CD4-positive, alpha-beta T cell treated with Interleukin-15 for 4 hours (primary cell): ENCODE measurements around the gene NMNAT3.
"Not testable (repeated sequence)": the region's sequence is repeated elsewhere in the genome, so short reads cannot be mapped to it uniquely, and the experiment has no call there.

ENCODE experiments used
- DNase-seq: peaks from one replicate; pipeline ENCODE4 v3.0.0-alpha.2; 2020; ENCODE audit warnings: low spot score

The NMNAT3 gene

DNA sequence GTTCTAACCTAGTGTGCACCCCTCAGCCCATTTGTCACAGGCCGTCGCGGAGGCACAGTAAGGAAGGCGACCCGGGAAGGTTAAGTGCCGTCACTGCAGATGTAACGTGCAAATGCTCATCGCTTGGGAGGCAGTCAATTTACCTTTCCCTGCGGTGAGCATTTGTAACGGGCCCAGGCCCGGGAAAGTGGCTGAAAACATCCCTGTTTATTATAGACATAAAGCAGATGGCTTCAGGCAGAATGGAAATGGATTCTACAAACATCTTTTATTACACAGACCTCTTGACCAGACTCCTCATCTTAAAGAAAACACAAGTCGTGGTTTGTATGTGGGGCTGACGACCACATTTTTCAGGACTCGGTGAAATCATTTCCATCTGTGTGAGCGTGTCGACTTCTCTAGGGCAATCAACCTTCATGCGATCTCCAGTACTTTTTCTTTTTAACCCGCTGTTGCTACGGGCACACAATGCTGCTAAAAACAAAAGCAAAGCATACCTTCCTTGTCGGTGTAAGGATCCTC lies 43.6 kb downstream of the NMNAT3 start:
- DNase-seq: no peak

- DNase-seq: no peak
These were observed 44.3 kb downstream of the NMNAT3 start for GRCh38 chr3:139633511-139633910.

DNA sequence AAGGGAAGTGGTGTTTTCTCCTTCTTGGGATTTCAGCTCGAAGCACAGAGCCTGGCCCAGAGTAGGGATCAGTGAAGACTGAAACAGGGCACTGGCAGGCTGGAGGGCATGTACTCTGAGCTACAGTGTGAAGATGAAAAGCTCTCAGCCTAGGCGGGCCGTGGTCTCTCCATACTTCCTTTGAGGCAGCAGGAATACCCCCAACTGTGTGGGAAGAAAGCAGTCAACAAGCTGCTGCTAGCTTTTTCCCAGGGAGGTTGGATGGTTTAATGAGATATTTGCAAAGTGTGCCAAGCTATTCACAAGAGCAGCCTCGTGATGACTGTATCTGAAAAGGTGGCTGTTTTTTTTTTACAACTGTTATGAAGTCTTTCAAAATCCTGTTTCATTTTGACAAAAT lies 47.2 kb downstream of the NMNAT3 start:
- DNase-seq: no peak

DNA sequence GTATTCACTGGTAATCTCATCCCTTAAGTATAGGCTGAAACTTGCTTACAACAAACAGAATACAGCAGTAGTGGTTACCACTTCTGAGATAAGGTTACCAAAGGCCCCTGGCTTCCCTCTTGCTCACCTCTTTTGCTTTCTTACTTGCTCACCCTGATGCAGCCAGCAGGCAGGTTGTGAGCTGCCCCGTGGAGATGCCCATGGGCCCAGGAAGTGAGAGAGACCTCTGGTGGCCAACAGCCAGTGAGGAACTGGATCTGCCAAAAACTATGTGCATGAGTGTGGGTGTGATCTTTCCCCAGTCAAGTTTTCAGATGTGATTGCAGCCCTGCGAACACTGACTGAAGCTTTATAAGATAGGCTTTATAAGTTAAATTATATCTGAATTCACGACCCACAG lies 48.7 kb downstream of the NMNAT3 start:
- no peak for DNase-seq

GRCh38 chr3:139627759-139628158 lies 50.0 kb downstream of the NMNAT3 start:
- DNase-seq: no peak

- no peak for DNase-seq
These were observed 57.3 kb downstream of the NMNAT3 start for GRCh38 chr3:139620438-139620837.

GRCh38 chr3:139619484-139619883 lies 58.3 kb downstream of the NMNAT3 start:
- no peak for DNase-seq

DNA sequence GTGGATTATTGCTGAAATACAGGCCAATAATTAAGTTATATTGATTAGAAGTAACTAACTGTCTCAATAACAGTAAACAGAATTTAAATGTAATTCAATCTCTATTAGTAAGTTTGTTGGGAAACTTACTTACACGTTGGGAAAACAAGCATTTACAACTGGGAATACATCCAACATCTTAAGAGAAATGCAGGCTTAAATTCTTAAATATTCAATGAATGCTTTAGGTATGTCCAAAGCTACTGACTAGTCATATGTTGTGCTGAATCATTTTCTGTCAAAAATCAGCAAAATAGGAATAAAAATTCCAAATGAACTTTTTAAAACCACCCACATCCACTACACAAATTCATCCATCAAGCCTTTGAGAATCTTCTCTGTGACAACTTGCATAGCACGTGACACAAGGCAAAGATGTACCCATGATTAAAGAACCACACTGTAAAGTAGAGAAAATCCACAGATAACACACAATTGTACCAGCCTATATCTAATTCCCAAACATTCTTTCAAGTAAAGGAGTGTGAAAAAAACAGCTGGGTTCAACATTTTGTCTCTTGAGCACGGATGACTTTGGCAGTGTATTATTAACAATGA lies 60.0 kb downstream of the NMNAT3 start:
- DNase-seq: no peak

DNA sequence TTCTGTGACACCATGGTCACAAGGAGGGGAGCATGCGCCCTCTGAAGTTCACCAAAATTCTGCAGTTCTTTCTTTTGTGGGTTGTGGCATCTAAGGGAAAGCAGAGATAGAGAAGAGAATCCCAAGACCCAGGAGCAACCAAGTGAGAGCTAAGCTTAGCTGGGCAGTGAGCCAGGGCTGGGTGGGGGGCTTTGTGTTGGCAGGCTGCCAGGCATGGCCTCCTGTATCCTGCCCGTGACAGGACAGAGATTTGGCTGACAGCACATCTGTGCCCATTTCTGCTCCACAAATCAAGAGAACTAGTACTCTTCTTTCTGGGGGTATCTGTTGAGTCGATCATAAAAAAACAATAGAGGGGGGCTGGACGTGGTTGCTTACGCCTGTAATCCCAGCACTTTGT lies 66.2 kb downstream of the NMNAT3 start:
- no peak for DNase-seq

GRCh38 chr3:139610886-139611285 lies 66.9 kb downstream of the NMNAT3 start:
- DNase-seq: no peak

- DNase-seq: no peak
These were observed 68.8 kb downstream of the NMNAT3 start for GRCh38 chr3:139608924-139609323.

- DNase-seq: no peak
These were observed 69.7 kb downstream of the NMNAT3 start for GRCh38 chr3:139608108-139608380.

- no peak for DNase-seq
These were observed 70.3 kb downstream of the NMNAT3 start for GRCh38 chr3:139607257-139608107.

- no peak for DNase-seq
These were observed 75.8 kb downstream of the NMNAT3 start for GRCh38 chr3:139602003-139602402.

GRCh38 chr3:139601191-139601961 lies 76.4 kb downstream of the NMNAT3 start:
- DNase-seq: no peak

GRCh38 chr3:139597947-139598346 lies 79.8 kb downstream of the NMNAT3 start:
- no peak for DNase-seq

DNA sequence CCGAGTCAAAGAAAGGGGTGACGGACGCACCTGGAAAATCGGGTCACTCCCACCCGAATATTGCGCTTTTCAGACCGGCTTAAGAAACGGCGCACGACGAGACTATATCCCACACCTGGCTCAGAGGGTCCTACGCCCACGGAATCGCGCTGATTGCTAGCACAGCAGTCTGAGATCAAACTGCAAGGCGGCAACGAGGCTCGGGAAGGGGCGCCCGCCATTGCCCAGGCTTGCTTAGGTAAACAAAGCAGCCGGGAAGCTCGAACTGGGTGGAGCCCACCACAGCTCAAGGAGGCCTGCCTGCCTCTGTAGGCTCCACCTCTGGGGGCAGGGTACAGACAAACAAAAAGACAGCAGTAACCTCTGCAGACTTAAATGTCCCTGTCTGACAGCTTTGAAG lies 86.6 kb downstream of the NMNAT3 start:
- DNase-seq: not testable (repeated sequence)

DNA sequence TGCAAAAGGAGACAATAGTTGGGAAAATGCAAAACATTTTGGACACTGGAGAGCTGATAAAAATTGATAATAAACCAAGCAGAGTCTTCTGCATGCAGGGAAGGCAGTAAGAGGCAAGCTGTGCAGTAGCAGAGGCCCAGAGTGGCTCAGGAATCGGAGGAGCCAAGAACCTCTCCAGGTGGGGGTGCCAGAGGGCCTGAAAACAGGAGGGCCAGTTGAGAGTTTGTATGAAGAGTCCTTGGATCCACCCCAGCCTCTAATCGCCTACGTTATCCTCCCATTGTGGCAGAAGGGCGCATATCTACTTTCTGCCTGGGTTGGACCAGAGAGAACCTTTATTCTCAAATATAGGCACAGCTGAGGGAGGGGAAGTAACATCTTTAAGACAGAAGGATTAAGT lies 89.3 kb downstream of the NMNAT3 start:
- no peak for DNase-seq

- no peak for DNase-seq
These were observed 90.0 kb downstream of the NMNAT3 start for GRCh38 chr3:139587797-139588196.

DNA sequence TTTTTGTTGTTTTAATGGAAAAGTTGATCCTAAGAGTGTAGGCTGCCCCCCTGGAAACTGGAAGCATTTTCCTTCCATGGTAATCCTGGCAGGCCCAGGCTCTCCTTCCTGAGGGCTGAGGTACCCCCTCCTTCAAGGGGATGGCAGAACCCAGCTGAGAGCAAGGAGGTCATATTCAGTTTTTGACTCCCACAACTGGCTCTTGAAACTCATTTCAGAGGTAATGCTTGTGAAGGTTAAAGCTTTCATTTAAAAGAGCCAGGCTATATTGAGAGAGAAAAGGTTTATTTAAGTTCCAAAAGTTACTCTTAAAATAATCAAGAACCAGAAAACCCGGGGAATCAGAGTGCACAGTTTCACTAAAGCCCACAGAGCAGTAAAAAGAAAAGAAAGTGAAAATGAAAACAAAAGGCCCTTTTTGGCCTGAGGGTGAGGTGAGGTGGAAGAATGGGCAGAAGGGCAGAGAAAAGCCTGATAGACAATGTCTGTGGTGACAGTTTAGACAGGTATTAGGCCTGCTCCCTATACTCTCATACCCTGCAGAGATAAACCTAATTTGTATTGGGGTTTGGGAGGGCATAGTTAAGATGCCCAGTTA lies 91.3 kb downstream of the NMNAT3 start:
- DNase-seq: no peak

DNA sequence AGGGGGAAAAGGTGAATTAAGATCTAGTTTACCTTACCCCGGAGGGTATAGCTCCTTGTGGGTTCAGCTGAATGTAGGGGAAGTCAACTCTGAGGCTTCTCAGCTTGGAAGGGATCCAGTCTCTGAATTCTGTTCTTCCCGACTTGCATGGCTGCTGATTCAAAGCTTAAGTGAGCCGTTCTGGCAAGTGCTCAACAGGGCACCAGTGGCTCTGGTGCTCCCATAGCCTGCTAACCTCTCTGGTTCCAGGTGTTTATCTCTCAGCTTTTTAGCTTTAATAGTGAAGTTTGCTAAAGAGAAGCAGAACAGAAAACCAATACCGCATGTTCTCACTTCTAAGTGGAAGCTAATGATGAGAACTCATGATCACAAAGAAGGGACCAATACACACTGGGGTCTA lies 92.0 kb downstream of the NMNAT3 start:
- DNase-seq: no peak

- DNase-seq: not testable (repeated sequence)
These were observed 94.1 kb downstream of the NMNAT3 start for GRCh38 chr3:139583651-139584050.

DNA sequence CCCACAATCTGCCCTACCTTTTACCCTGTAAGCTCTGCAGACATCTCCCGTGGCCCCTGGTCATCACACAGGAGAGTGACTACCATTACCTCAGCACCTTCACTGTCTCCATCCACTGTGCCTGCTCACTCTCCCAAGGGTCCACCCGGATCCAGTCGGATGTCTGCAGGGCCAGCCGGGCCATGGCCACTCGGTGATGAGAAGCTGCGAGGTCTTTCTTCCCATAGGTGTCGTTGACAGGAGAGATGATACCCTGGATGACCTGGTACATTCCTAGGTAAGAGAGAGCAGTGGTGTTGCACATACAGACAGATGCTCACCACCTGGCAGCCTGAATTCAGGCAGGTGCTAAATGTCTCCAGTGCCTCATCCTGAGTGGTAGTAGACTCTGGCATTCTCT lies 99.0 kb downstream of the NMNAT3 start:
- no peak for DNase-seq
